LNCaP clone FGC (cell line): Measurements from ENCODE around the gene ST6GALNAC3.

Source experiments
- DNase-seq: peaks from one replicate; pipeline ENCODE4 v3.0.0-alpha.2; 2011; ENCODE audit warnings: low read depth
- H3K4me3 ChIP-seq: 2 replicates; pipeline ENCODE4 v1.5.1; 2011; ENCODE audit warnings: mild to moderate bottlenecking, low read depth, low read length, control low read depth
- TF ChIP-seq, protein P1 (sequence below): IDR thresholded peaks from 2 replicates; pipeline ENCODE4 v1.5.1; 2012; ENCODE audit warnings: mild to moderate bottlenecking; ENCODE audit not compliant: control insufficient read depth, insufficient read depth; ENCODE audit errors: extremely low read depth

ST6GALNAC3 gene

DNA sequence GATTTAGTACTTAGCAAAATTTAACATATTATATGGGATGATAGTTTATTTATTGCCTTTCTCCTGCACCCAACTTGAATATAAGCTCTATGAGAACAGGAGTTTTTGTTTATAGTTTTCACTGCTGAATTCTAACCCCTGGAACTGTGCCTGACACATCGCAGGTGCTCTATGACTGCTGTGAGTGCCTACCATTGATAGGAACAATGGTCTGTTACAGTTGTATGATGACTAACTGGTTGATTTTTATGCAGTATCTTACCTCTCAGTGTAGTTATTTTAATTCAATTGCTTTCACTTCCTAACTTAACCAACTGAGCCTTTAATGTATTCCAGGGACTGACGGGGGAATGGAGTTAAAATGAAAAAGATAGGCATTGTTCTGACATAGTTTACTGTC lies 336.0 kb downstream of the ST6GALNAC3 start:
- TF ChIP-seq, protein P1, sequence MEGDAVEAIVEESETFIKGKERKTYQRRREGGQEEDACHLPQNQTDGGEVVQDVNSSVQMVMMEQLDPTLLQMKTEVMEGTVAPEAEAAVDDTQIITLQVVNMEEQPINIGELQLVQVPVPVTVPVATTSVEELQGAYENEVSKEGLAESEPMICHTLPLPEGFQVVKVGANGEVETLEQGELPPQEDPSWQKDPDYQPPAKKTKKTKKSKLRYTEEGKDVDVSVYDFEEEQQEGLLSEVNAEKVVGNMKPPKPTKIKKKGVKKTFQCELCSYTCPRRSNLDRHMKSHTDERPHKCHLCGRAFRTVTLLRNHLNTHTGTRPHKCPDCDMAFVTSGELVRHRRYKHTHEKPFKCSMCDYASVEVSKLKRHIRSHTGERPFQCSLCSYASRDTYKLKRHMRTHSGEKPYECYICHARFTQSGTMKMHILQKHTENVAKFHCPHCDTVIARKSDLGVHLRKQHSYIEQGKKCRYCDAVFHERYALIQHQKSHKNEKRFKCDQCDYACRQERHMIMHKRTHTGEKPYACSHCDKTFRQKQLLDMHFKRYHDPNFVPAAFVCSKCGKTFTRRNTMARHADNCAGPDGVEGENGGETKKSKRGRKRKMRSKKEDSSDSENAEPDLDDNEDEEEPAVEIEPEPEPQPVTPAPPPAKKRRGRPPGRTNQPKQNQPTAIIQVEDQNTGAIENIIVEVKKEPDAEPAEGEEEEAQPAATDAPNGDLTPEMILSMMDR: no peak
- no peak for DNase-seq
- no peak overlapping the region for H3K4me3 ChIP-seq

DNA sequence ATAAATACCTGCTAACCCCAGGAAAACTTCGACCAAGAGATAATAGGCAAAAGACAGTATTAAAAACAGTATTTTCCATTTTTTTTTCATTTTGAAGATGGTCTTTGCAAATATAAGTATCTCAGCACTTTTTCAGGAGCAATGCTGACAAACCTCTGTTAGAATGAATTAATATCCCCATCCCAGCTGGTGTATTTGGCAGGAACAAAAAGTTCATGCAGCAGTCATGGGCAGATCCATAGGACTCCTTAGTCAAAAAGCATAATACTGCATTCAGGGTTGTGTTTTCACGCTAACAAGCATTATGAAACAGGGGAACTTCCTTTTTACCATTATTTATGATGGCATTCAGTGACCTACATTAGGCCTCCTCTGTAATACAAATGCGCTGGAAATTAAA lies 344.0 kb downstream of the ST6GALNAC3 start:
- no peak for DNase-seq
- no peak overlapping the region for H3K4me3 ChIP-seq
- TF ChIP-seq, protein P1: no peak

DNA sequence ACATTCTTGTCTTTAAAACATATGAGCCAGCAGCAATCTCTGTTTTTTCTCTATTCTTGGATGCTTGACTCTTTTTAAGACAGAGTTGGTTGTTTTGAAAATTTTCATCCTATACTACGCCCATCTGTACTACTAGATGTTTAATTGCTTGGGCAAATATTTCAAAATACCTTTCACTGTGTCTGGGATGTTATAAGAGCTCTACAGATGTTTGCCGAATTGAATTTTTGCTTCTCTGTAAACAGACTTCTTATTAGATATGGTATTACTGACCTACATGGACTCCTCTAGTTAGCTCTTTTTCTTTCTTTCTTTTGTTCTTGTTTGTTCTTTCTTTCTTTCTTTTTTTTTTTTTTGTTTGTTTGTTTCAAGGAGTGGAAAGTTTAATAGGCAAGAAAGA lies 345.1 kb downstream of the ST6GALNAC3 start:
- no peak for DNase-seq
- TF ChIP-seq, protein P1: no peak
- H3K4me3 ChIP-seq: no peak overlapping the region

DNA sequence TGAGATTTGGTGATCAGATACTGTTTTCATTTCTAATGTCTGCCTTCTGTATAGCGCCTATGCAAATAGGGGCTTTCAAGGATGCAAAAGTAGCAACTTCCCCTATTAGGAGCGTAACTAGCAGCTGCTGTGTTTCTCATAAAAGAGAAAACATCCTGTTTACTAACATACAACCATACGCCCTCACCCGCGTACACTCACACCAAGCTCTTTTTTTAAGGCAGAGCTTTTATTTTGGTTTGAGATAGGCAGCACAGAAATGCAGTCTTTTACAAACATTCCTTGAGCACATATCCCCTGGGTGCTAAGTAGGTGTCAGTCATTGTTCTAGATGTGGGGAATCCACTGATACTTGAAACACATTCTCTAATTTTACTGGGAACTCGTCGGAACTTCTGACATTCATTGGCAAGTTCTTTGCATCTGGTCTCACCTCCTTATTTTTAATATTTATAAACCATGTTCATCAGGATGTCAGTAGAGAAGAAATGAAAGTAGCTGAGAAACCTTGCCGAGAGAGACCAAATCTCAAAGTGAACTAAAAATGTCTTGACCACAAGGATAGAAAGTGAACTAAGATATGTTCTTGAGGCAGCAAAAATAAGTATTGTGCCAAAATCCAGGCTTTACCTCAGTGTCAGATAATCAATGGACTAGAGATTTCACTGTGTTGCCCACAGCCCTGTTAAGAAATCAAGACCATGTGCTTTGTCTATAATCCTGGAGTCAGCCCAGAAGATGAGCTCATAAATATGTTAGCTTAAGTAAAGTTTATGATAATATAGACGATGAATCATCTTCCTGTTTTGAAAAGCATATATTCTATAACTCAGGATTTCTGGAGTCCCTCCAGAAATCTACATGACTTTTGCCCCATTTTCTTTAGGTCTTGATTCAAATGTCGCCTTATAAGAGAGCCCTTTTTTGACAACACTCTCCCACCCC lies 350.9 kb downstream of the ST6GALNAC3 start:
- TF ChIP-seq, protein P1: no peak
- no peak overlapping the region for H3K4me3 ChIP-seq
- peak; percentile 57 for DNase-seq

DNA sequence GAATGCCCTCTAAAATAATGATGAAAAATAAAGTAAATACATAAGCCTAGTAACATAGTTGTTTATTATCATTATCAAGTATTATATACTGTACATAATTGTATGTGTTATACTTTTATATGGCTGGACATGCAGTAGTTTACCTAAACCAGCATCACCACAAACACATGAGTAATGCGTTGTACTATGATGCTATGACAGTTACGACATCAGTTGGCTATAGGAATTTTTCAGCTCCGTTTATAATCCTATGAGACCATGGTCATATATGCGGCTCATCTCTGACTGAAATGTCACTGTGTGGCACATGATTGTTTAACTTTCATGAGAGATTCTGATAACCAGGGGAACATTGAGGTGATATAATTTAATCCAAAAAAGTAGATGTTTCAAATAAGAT lies 352.1 kb downstream of the ST6GALNAC3 start:
- no peak for DNase-seq
- H3K4me3 ChIP-seq: no peak overlapping the region
- TF ChIP-seq, protein P1: no peak

DNA sequence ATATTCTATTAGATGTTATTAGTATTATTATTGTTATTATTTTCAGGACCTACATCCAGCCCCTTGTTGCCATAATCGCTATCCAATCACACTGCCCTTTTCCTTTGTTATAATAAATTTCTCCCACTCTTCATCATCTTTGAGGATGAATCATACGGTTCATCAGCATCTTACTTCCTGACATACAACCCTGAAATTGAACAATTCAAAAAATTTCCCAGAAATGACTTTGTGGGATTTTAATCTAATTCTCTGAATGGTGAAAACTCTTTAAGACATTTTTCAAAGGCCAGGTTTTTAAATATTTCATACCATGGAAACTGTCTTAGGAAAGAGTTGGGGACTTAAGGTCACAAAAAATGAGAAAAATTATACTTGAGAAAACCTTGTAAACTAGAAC lies 353.5 kb downstream of the ST6GALNAC3 start:
- DNase-seq: no peak
- TF ChIP-seq, protein P1: no peak
- no peak overlapping the region for H3K4me3 ChIP-seq
